Type B pancreatic cell (in vitro differentiated cells): ENCODE measurements around the gene ROR2. TPM values are rescaled to one million over a fixed set of nuclear protein-coding genes. Genes with fewer than 3 reads are reported as not detected.

Experiments used
- DNase-seq: peaks from one replicate; pipeline ENCODE4 v3.0.0; 2021; ENCODE audit warnings: mixed read lengths; ENCODE audit not compliant: unreplicated experiment; ENCODE audit errors: extremely low spot score
- H3K27ac Mint-ChIP-seq: 2 replicates; pipeline ENCODE4 v1.8.0; 2021; ENCODE audit warnings: mild to moderate bottlenecking, mixed read lengths
- H3K27me3 Mint-ChIP-seq: 2 replicates; pipeline ENCODE4 v1.8.0; 2021; ENCODE audit warnings: mixed read lengths
- H3K36me3 Mint-ChIP-seq: 2 replicates; pipeline ENCODE4 v1.8.0; 2021; ENCODE audit warnings: mixed read lengths
- H3K4me1 Mint-ChIP-seq: one replicate; pipeline ENCODE4 v1.8.0; 2021; ENCODE audit warnings: mixed read lengths; ENCODE audit not compliant: unreplicated experiment
- H3K4me3 Mint-ChIP-seq: 2 replicates; pipeline ENCODE4 v1.8.0; 2021; ENCODE audit warnings: mild to moderate bottlenecking, mixed read lengths
- H3K9me3 Mint-ChIP-seq: 2 replicates; pipeline ENCODE4 v1.8.0; 2021; ENCODE audit warnings: mixed read lengths
- CTCF ChIP-seq: fragments of 200-600 bp; sonication (generic); conservative IDR thresholded peaks from 2 replicates; pipeline ENCODE4 v1.5.0; 2021; ENCODE audit warnings: antibody characterized with exemption, mild to moderate bottlenecking
- total RNA-seq: library from RNA; stranded (reverse); gene quantifications from 2 replicates; pipeline ENCODE4 v1.2.1, GENCODE V29; 2021; ENCODE audit warnings: low replicate concordance

ROR2 gene
- total RNA-seq, 1 donor from 2014 or later = 48.9 TPM

DNA sequence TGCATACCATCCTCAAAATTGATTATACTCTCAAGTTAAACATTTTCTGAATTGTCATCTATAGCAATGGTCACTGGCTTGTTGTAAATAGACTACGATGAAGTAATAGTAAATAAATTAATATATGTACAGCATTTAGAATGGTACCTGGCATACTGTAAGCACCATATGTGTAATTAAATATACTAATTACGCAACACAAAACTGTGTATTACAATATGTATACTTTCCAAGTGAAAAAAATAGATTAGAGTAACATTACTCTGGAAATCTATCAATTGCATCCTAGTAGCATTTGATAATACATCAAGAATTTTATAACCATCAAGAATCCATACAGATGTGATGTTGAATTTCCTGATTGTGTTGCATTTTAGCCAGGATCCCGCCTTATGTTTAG is 17.2 kb upstream of the ROR2 start:
- no peak overlapping the region for H3K4me3 Mint-ChIP-seq
- no peak overlapping the region for H3K27ac Mint-ChIP-seq
- no peaks in the 10 kb centered on the region for H3K9me3 Mint-ChIP-seq
- H3K27me3 Mint-ChIP-seq = peaks cover 13% of the 10 kb centered on the region
- TF ChIP-seq CTCF = no peak
- no peaks in the 10 kb centered on the region for H3K36me3 Mint-ChIP-seq
- no peaks in the 10 kb centered on the region for H3K4me1 Mint-ChIP-seq
- no peak for DNase-seq

DNA sequence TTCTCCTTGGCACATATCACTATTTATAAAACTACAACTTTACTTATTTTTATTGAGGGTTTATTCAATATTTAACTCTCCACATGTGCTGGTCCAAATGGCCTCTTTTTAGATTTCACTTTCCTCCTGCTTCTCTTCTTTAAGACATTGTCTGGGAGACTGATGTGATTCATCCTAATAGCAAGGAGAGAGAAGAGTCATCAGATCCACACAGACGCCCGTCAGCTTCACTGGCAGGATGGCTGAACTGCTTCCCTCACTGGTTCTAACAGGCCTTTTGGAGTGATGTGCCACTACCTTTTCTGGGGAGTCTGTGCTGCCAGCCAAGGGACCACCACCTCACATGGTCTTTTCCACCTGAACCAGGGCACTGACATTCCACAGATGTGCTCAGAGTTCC is 16.5 kb upstream of the ROR2 start:
- no peak overlapping the region for H3K4me3 Mint-ChIP-seq
- H3K36me3 Mint-ChIP-seq = no peaks in the 10 kb centered on the region
- no peaks in the 10 kb centered on the region for H3K9me3 Mint-ChIP-seq
- DNase-seq = no peak
- no peak for TF ChIP-seq CTCF
- H3K27me3 Mint-ChIP-seq = peaks cover 13% of the 10 kb centered on the region
- no peak overlapping the region for H3K27ac Mint-ChIP-seq
- H3K4me1 Mint-ChIP-seq = no peaks in the 10 kb centered on the region

DNA sequence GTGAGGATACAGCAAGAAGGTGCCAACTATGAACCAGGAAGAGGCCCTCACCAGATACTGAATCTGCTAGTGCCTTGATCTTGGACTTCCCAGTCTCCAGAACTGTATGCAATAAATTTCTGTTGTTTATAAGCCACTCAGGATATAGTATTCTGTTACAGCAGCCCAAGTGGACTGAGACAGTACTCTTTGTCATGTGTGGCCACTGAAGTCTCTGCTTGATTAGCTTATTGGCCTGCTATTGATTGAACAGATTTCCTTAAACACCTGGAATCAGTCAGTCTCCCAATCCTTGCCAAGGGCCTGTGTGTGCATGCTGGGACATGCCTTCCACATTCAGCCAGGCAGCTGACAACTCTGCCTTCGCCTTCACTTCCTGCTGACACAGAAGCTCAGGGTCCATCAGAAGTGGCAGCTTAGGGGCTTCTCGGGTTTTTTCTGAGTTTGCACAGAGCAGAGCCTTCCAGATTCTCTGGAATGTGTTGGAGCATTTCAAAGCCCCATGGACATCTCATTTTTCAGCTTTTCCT is 13.7 kb upstream of the ROR2 start:
- TF ChIP-seq CTCF = no peak
- Mint-ChIP-seq H3K4me1 (no peaks in the 10 kb centered on the region), H3K27me3 (peaks cover 5% of the 10 kb centered on the region), H3K4me3 (no peak overlapping the region), H3K36me3 (no peaks in the 10 kb centered on the region), H3K9me3 (peaks cover 3% of the 10 kb centered on the region), H3K27ac (no peak overlapping the region)
- no peak for DNase-seq

DNA sequence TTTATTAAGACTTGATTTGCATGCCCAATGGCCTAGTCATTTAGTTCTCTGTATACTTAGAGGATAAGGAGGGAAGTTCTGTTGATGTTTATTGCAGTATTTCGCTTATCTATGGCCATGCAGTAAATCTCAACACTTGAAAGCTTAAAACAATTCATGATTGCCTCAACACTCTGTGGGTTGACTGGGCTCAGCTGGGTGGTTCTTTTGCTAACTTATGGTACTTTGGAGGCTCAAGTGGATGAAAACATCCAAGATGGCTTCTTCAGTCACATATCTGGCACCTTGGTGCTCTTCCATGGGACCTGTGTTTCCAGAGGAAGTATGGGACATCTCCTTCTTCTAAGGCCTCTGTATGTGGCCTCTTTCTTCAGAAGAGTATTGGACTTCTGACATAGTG is 10.3 kb upstream of the ROR2 start:
- no peak overlapping the region for H3K27ac Mint-ChIP-seq
- no peaks in the 10 kb centered on the region for H3K4me1 Mint-ChIP-seq
- H3K4me3 Mint-ChIP-seq = no peak overlapping the region
- peaks cover 3% of the 10 kb centered on the region for H3K9me3 Mint-ChIP-seq
- TF ChIP-seq CTCF = no peak
- no peaks in the 10 kb centered on the region for H3K36me3 Mint-ChIP-seq
- no peaks in the 10 kb centered on the region for H3K27me3 Mint-ChIP-seq
- DNase-seq = no peak

GRCh38 chr9:91958174-91958573 is 8.1 kb upstream of the ROR2 start:
- peaks cover 16% of the 10 kb centered on the region for H3K4me1 Mint-ChIP-seq
- peaks cover 3% of the 10 kb centered on the region for H3K9me3 Mint-ChIP-seq
- no peaks in the 10 kb centered on the region for H3K36me3 Mint-ChIP-seq
- H3K4me3 Mint-ChIP-seq = no peak overlapping the region
- H3K27ac Mint-ChIP-seq = no peak overlapping the region
- no peak for TF ChIP-seq CTCF
- H3K27me3 Mint-ChIP-seq = peaks cover 5% of the 10 kb centered on the region
- DNase-seq = no peak
